GM18517 (cell line): ENCODE data around the gene DENND6B.
"Not testable (repeated sequence)": the region's sequence is repeated elsewhere in the genome, so short reads cannot be mapped to it uniquely, and the experiment has no call there.

Experiments used
- ATAC-seq: cut with Tn5 transposase; IDR thresholded peaks from one replicate; pipeline ENCODE4 v1.9.1; 2021; ENCODE audit warnings: mild to moderate bottlenecking, moderate library complexity; ENCODE audit not compliant: unreplicated experiment

Gene DENND6B

DNA sequence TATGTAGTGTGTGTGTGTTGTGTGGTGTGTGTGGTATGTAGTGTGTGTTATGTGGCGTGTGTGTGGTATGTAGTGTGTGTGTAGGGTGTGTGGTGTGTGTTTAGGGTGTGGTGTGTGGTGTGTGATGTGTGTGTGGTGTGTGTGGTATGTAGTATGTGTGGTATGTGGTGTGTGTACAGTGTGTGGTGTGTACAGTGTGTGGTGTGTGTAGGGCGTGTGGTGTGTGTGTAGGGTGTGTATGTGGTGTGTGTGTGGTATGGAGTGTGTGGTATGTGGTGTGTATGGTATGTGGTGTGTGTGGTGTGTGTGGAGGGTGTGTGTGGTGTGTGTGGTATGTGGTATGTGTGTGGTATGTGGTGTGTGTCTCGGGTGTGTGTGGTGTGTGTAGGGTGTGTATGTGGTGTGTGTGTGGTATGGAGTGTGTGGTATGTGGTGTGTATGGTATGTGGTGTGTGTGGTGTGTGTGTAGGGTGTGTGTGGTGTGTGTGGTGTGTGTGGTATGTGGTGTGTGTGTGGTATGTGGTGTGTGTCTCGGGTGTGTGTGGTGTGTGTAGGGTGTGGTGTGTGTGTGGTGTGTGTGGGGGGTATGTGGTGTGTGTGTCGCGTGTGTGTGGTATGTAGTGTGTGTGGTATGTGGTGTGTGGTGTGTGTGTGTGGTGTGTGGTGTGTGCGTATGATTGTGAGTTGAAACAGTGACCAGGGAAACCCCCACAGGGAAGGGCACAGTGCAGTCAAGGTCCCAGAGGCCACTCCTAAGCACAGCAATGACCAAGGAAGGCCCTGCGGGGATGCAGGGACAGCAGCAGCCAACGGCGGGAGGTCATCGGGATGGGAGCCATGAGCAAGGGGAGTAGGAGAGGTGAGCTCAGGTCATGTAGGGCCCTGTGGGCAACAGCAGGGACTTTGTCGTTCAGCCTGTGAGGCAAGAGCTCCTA, 13.4 kb upstream of the DENND6B start:
- no peak for ATAC-seq

DNA sequence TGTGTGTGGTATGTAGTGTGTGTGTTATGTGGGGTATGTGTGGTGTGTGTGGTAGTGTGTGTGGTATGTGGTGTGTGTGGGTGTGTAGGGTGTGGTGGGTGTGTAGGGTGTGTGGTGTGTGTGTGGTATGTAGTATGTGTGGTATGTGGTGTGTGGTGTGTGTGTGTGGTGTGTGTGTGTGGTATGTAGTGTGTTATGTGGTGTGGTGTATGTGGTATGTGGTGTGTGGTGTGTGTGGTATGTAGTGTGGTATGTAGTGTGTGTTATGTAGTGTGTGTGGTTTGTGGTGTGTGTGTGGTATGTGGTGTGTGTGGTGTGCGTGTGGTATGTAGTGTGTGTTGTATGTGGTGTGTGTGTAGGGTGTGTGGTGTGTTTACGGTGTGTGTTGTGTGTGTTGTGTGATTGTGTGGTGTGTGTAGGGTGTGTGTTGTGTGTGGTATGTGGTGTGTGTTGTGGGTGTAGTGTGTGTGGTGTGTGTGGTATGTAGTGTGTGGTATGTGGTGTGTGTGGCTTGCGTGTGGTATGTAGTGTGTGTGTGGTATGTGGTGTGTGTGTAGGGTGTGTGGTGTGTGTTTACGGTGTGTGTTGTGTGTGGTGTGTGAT, 12.1 kb upstream of the DENND6B start:
- no peak for ATAC-seq

DNA sequence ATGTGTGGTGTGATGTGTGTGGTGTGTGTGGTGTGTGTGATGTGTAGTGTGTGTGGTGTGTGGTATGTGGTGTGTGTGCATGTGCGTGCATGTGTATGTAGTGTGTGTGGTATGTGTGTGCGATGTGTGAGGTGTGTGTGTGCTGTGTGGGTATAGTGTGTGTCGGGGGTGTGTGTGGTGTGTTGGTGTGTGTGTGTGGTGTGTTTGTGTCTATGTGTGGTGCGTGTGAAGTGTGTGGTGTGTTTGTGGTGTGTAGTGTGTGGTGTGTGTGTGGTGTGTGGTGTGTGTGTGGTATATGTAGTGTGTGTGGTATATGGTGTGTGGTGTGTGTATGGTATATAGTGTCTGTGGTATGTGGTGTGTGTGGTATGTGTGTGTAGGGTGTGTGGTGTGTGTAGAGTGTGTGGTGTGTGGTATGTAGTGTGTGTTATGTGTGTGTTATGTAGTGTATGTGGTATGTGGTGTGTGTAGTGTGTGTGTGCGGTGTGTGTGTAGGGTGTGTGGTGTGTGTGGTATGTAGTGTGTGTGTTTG, 11.3 kb upstream of the DENND6B start:
- ATAC-seq: no peak

DNA sequence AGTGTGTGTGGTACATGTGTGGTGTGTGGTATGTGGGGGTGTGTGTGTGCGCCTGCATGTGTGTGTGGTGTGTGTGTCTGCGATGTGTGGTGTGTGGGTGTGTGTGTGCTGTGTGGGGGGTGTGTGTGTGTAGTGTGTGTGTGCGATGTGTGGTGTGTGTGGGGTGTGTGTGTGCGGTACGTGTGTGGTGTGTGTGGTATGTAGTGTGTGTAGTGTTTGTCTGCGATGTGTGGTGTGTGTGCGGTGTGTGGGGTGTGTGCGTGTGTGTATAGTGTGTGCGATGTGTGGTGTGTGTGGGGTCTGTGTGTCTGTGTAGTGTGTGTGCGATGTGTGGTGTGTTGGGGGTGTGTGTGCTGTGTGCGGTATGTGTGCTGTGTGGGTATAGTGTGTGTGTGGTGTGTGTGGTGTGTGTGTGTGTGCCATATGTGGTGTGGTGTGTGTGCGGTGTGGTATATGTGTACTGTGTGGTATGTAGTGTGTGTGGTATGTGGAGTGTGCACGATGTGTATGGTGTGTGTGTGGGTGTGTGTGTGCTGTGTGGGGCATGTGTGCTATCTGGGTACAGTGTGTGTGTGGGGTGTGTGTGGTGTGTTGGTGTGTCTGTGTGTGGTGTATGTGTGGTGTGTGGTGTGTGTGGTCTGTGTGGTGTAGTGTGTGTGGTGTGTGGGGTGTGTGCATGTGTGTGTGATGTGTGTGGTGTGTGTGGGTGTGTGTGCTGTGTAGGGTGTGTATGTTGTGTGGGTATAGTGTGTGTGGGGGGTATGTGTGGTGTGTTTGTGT, 10.6 kb upstream of the DENND6B start:
- no peak for ATAC-seq

DNA sequence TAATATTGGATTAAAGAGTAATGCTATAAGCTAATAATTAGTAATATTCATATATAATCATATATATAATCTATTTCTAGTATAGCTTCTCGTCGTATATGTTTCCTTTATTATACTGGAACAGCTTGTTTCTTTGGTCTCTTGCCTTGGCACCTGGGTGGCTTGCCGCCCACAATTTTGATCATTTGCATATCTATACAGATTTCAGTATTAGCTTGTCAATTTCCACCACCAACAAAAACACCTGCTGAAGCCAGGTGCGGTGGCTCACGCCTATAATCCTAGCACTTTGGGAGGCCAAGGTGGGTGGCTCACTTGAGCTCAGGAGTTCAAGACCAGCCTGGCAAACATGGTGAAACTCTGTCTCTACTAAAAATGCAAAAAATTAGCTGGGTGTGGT, 7.6 kb upstream of the DENND6B start:
- not testable (repeated sequence) for ATAC-seq

DNA sequence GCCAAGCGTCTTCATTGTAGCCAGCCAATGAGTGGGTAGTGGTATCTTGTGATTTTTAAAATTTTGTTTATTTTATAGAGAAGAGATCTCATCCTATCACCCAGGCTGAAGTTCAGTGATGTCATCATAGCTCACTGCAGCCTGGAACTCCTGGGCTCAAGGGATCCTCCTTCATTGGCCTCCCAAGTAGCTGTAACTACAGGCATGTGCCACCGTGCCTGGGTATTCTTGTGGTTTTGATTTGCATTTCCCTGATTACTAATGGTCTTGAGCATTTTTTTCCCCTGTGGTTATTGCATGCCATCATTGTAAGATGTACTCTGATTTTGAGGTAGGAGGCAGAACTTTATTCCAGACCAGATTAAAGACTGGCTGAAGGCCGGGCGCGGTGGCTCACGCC, 2.4 kb upstream of the DENND6B start:
- ATAC-seq: no peak

DNA sequence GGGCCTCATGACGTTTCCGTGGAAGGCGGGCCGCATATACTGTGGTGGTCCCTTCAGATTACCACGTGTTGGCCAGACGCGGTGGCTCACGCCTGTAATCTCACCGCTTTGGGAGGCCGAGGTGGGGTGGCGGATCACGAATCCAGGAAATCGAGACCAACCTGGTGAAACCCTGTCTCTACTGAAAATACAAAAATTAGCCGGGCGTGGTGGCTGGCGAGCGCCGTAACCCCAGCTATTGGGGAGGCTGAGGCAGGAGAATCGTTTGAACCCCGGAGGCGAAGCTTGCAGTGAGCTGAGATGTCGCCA, 853 bp upstream of the DENND6B start:
- no peak for ATAC-seq

DNA sequence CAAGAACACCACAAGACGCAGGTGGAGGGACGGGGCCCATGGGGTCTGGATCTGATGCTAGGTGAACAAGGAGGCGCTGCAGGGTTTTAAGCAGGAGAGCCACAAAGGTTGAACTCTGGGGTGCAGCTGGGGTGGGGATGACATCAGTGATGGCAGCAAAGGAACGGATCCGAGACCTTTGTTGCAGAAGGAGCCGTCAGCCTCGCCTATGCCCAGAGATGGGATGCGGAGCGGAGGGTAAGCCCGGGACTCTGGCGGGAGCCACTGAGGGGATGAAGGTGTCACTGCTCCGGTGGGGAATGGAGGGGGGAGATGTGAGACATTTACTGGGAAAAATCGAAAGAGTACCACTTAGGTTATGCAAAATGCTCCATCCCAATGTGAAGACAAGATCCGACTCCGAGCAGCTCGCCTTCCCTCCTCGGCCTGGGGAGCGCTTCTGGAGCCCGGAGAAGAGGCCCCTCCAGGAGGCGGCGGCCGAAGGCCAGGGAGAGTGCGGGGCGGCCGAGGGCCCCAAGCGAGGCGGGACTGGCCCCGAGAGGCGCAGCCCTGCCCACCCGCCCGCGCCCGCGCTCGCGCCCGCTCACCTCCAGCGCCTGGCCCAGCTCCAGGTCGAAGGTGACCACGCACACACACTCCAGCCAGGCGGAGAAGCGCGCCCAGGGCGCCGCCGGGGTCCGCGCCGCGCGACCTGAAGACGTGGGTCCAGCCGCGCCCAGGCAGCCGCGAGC, 422 bp downstream of the DENND6B start:
- ATAC-seq: no peak

DNA sequence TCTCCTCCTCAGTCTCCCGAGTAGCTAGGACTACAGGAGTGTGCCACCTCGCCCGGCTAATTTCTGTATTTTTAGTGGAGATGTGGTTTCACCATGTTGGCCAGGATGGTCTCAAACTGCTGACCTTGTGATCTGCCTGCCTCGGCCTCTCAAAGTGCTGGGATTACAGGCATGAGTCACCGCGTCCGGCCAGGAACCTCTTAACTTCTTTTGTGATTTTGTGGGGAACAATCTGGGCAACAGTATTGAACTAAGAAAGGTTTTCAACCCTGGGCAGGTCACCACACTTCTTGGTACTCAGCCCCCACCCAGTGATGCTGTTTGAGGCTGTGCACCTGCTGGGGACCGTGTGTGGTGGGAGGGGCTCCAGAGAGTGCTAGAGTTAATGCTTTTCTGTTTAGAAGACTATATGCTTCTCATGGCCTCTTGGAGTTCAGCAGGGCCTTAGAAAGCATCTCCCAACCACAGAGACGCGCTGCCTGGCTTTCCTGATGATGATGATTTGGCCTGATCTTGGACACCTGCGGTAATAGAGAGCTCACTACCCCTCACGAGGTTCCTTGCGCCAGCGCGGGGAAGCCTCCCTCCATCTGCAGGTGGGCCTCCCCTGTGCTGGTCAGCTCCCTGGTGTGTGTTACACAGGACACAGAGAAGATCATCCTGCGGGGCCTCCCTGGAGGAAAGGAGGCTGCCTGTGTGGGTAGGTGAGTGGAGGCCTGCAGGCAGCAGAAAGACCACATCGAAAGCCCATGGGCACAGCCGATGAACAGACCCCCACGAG, 1.2 kb downstream of the DENND6B start:
- ATAC-seq: no peak

DNA sequence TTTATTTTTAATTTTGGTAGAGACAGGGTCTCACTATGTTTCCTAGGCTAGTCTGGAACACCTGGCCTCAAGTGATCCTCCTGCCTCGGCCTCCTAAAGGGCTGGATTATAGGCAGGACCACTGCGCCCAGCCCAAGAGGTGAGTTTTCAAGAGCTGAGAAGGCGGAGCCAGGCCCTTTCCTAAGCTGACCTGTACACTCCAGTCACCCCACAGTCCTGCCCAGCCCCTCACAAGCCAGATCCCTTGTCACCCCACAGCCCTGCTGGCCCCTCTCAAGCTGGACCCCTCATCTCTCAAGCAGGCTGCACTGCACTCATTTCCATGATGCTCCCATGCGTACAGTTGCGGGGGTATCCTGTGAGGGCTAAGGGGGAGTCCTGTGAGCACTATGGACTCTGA, 2.9 kb downstream of the DENND6B start:
- no peak for ATAC-seq

DNA sequence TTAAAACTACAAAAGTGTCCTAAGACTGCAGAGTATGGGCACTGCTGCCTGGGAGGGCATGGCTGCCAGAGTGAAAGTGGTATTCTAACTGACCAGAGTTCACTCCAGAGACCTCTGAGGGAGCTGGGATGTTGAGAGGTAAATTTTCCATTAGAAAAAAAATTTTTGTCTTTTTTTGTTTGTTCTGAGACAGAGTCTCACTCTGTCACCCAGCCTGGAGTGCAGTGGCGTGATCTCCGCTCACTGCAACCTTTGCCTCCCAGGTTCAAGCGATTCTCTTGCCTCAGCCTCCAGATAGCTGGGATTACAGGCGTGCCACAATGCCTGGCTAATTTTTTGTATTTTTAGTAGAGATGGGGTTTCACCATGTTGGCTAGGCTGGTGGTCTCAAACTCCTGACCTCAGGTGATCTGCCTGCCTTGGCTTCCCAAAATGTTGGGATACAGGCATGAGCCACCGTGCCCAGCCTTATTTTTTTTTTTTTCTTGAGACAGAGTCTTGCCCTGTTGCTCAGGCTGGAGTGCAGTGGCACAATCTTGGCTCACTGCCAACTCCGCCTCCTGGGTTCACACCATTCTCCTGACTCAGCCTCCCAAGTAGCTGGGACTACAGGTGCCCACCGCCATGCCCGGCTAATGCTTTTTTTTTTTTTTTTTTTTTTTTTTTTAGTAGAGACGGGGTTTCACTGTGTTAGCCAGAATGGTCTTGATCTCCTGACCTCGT, 4.3 kb downstream of the DENND6B start:
- not testable (repeated sequence) for ATAC-seq

DNA sequence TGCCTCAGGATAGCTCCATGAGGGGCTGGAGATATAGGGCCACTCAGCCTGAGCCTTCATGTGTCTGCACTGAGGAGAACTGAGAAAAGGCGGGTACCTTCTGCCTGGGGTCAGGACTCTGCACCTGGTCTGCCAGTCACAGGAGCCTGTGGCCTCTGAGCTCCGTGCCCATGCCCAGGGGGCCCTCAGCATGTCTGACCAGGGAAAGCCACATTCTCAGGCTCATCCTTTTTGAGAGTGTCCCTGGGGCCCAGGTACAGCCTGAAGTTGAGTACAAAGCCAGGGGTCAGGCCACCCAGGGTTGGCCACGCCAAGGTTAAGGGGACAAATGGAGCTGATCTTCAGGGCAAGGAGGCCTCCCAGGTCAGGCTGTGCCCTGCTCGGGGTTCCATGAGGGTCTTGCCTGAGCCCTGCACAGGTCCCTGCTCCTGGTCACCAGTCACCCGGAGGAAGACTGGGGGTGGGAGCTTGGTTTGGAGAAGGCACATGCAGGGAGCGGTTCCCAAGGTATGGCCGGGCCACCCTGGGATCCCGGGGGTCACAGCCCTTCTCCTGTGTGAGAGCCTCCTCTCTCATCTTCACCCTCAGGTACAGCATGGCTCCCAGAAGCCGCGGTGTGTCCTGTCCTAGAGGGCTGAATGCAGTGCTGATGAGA, 6.0 kb downstream of the DENND6B start:
- ATAC-seq: no peak

DNA sequence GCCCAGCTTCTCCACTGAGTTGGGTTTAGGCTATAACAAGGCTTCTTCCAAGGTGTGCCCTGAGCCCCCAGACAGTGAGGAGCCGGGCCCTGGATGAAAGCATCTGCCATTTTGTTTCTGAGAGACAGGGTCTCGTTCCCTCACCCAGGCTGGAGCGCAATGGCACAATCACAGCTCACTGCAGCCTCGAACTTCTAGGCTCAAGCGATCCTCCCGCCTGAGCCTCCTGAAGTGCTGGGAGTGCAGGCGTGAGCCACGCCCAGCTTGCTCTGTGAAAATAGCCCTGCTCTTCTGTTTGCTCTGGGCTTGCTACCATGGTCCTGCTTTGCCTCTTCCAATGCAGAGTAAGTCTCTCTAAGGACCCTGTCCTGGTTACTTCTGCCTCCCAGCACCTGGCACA, 6.7 kb downstream of the DENND6B start:
- ATAC-seq: no peak

DNA sequence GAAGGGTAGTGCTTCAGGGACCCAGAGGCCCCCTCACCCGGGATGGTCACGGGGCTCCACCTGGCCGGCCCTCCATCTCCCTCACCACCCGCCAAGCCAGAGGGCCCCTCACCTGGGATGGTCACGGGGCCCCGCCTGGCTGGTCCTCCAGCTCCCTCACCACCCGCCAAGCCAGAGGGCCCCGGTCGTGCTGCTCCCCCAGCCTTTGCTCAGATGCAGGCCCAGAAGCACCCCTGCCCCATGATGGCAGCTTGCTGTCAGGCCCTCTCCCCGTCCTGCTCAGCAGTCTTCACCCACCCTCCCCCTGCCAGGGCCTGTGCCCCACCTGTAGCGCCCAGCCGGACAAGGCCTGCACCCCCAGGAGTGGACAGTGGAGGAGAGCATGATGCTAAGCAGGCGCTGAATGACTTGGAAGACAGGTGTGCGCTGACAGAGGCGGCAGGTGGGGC, 7.3 kb downstream of the DENND6B start:
- no peak for ATAC-seq

DNA sequence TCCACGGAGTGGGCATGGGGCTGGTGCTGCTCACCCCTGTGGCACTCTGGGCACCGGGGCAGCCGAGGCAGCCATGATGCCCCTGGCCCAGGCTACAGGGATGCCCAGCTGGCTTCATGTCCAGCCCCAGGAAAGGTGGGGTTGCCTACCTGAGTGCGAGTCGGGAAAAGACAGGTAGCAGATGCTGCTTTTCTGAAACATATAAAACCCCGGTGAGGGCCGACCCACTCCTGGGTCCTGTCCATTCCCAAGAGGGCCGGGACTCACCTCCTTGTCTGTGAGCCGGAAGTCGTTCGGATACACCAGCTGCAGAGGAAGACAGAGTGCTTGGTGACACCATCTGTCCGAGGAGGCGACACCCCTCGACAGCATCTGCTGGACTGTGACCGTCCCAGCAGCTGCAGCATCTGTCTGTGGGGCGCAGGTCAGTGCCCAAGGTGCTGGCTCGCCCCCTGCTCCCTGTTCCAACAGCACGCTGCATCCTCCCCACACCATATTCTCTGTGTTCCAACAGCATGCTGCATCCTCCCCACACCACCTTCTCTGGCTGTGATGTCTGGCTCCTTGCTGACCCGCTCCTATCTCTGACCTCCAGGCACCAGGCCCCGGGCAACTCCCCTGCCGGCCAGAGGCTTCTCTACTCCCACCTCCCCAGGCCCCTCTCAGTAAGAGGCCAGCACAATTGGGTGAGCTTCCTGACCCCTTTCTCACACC, 8.0 kb downstream of the DENND6B start:
- no peak for ATAC-seq

DNA sequence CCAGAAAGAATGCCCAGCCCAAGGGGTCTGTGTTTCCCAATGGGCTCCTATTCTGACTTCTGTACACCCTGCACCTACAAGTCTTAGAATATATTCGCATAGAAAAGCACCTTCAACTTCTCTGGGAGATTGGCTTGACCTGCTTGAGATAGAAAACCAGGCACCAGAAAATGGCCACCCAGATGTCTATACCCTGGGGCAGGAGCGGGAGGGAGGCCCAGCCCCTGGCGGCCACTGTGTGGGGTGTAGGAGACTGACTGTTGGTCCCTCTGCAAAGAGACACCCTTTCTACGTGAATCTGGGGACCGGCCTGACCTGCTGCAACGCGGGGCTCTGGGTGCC, 8.5 kb downstream of the DENND6B start:
- ATAC-seq: no peak

DNA sequence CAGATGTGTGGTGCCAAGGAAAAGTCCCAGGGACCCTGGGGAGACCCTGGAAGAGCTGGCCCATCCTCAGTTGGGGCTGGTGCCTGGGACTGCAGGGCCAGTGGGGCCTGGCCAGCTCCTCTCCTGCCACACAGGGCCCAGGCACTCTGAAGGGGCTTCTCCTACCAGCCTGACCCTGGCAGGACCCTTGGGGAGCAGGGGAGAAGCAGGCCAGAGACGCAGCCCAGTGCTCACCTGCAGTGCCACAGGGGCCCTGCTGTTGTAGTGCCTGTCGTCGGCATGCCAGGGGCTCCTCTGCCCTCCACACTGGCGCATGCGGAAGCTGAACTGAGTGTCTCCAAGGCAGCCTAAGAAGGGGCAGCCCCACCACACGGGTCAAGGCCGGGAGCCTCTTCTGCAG, 9.1 kb downstream of the DENND6B start:
- ATAC-seq: no peak

DNA sequence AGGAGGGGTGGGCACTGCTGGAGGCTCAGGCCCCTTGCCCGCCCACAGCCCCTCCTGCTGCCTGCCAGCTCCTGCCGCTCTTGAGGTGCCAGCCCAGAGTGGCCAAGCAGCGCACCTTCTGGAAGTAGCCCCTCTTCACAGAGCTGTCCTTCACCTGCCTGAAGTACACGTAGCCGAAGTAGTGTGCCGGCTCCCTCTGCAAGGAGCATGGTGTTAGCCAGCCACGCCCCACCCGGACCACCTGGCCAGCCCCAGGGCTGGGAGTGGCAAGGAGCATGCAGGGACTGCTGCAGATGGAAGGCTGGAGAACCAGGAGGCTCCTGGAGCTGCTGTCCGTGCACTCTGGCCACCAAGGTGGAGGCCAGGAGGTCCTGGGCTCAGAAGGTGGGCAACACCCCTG, 9.6 kb downstream of the DENND6B start:
- ATAC-seq: no peak
